WTC11 (cell line): ENCODE data around the gene POLD1. TPM values are rescaled to one million over a fixed set of nuclear protein-coding genes. Genes with fewer than 3 reads are reported as not detected.

Experiments
- ATAC-seq: fragments of 200-7000 bp; cut with Tn5 transposase; 2 replicates; pipeline ENCODE4 v1.10.0; 2021; ENCODE audit warnings: mild to moderate bottlenecking, moderate library complexity
- CTCF ChIA-PET: fragments of 300-600 bp; sonication (Branson Sonifier 250); formaldehyde crosslinking; loops from one replicate; lab custom pipeline; 2021; ENCODE audit warnings: antibody characterized with exemption; lab: Charles Lee
- POLR2A ChIA-PET: fragments of 350-600 bp; sonication (Branson Sonifier 250); formaldehyde crosslinking; loops from one replicate; lab custom pipeline; 2021; ENCODE audit warnings: antibody characterized with exemption; lab: Charles Lee
- DNase-seq: peaks from one replicate; pipeline ENCODE4 v3.0.0; 2021; ENCODE audit warnings: low spot score
- H3K27ac Mint-ChIP-seq: 2 replicates; pipeline ENCODE4 v1.8.0; 2021; ENCODE audit warnings: mixed read lengths
- H3K27me3 Mint-ChIP-seq: 2 replicates; pipeline ENCODE4 v1.8.0; 2021; ENCODE audit warnings: low read depth, mild to moderate bottlenecking, moderate library complexity, mixed read lengths
- H3K36me3 Mint-ChIP-seq: 2 replicates; pipeline ENCODE4 v1.8.0; 2021; ENCODE audit warnings: mixed read lengths
- H3K4me1 Mint-ChIP-seq: 2 replicates; pipeline ENCODE4 v1.8.0; 2022; ENCODE audit warnings: mixed read lengths
- H3K4me3 Mint-ChIP-seq: 2 replicates; pipeline ENCODE4 v1.8.0; 2021; ENCODE audit warnings: mild to moderate bottlenecking, moderate library complexity, mixed read lengths
- H3K9me3 Mint-ChIP-seq: 2 replicates; pipeline ENCODE4 v1.8.0; 2021; ENCODE audit warnings: mixed read lengths
- ATF1 ChIP-seq: sonication (generic); formaldehyde crosslinking; IDR thresholded peaks from 2 replicates; pipeline ENCODE4 v1.8.1; 2023; ENCODE audit warnings: mild to moderate bottlenecking, moderate library complexity, missing genetic modification reagents
- ATF6 ChIP-seq: sonication (generic); formaldehyde crosslinking; IDR thresholded peaks from 2 replicates; pipeline ENCODE4 v1.8.1; 2023; ENCODE audit warnings: mild to moderate bottlenecking, missing genetic modification reagents
- E2F4 ChIP-seq: sonication (generic); formaldehyde crosslinking; IDR thresholded peaks from 2 replicates; pipeline ENCODE4 v1.8.1; 2022; ENCODE audit warnings: low read depth, mild to moderate bottlenecking, moderate library complexity, missing genetic modification reagents, borderline replicate concordance
- HMGA2 ChIP-seq: fragments of 250-450 bp; sonication (Bioruptor Pico); IDR thresholded peaks from 2 replicates; pipeline ENCODE4 v1.4.0; 2021; ENCODE audit warnings: mild to moderate bottlenecking, moderate library complexity
- NFE2L1 ChIP-seq: sonication (generic); formaldehyde crosslinking; IDR thresholded peaks from 2 replicates; pipeline ENCODE4 v1.8.1; 2023; ENCODE audit warnings: missing genetic modification reagents
- SMAD3 ChIP-seq: sonication (generic); formaldehyde crosslinking; IDR thresholded peaks from 2 replicates; pipeline ENCODE4 v1.8.0; 2022; ENCODE audit warnings: missing genetic modification reagents, mild to moderate bottlenecking, borderline replicate concordance
- SMAD4 ChIP-seq: sonication (generic); formaldehyde crosslinking; IDR thresholded peaks from 2 replicates; pipeline ENCODE4 v1.8.0; 2022; ENCODE audit warnings: mild to moderate bottlenecking, missing genetic modification reagents
- SOX15 ChIP-seq: fragments of 250-450 bp; sonication (Bioruptor Pico); IDR thresholded peaks from 2 replicates; pipeline ENCODE4 v1.9.0; 2021; ENCODE audit warnings: mild to moderate bottlenecking
- STAT6 ChIP-seq: sonication (generic); formaldehyde crosslinking; conservative IDR thresholded peaks from 2 replicates; pipeline ENCODE4 v1.8.1; 2023; ENCODE audit warnings: mild to moderate bottlenecking, low read depth, missing genetic modification reagents, moderate library complexity
- TEAD4 ChIP-seq: sonication (generic); formaldehyde crosslinking; IDR thresholded peaks from 2 replicates; pipeline ENCODE4 v1.8.0; 2022; ENCODE audit warnings: mild to moderate bottlenecking, missing genetic modification reagents
- TP53 ChIP-seq: sonication (generic); formaldehyde crosslinking; IDR thresholded peaks from 2 replicates; pipeline ENCODE4 v1.8.1; 2023; ENCODE audit warnings: mild to moderate bottlenecking, missing genetic modification reagents
- ZNF219 ChIP-seq: sonication (generic); formaldehyde crosslinking; IDR thresholded peaks from 2 replicates; pipeline ENCODE4 v1.8.0; 2023; ENCODE audit warnings: missing genetic modification reagents, mild to moderate bottlenecking, borderline replicate concordance
- ZNF232 ChIP-seq: sonication (generic); formaldehyde crosslinking; IDR thresholded peaks from 2 replicates; pipeline ENCODE4 v1.8.0; 2022; ENCODE audit warnings: mild to moderate bottlenecking, missing genetic modification reagents
- ZNF263 ChIP-seq: sonication (generic); formaldehyde crosslinking; IDR thresholded peaks from 2 replicates; pipeline ENCODE4 v1.8.1; 2022; ENCODE audit warnings: low read depth, mild to moderate bottlenecking, moderate library complexity, missing genetic modification reagents
- ZNF281 ChIP-seq: sonication (generic); formaldehyde crosslinking; IDR thresholded peaks from 2 replicates; pipeline ENCODE4 v1.8.0; 2023; ENCODE audit warnings: mild to moderate bottlenecking, missing genetic modification reagents
- ZNF671 ChIP-seq: fragments of 250-450 bp; sonication (Bioruptor Pico); IDR thresholded peaks from 2 replicates; pipeline ENCODE4 v1.8.0; 2021; ENCODE audit warnings: mild to moderate bottlenecking
- total RNA-seq: library from RNA; stranded (reverse); gene quantifications from 3 replicates; pipeline ENCODE4 v1.2.3, GENCODE V29; 2021
- TF ChIP-seq, protein P1 (sequence below): sonication (generic); formaldehyde crosslinking; IDR thresholded peaks from 2 replicates; pipeline ENCODE4 v1.8.1; 2023; ENCODE audit warnings: mild to moderate bottlenecking, missing genetic modification reagents, borderline replicate concordance
- TF ChIP-seq, protein P2 (sequence below): fragments of 250-450 bp; sonication (Bioruptor Pico); IDR thresholded peaks from 2 replicates; pipeline ENCODE4 v1.9.0; 2021; ENCODE audit warnings: mild to moderate bottlenecking, borderline replicate concordance

Gene POLD1
- total RNA-seq, 1 experiment from 2014 or later: 163 TPM

- peaks cover 27% of the 10 kb centered on the region for H3K36me3 Mint-ChIP-seq
- DNase-seq: no peak
- no peak for TF ChIP-seq ZNF671 (CRISPR knock-in tag)
- no peak for TF ChIP-seq HMGA2
- TF ChIP-seq ATF1 (CRISPR knock-in tag): no peak
- no peak for TF ChIP-seq NFE2L1 (CRISPR knock-in tag)
- no peak for TF ChIP-seq ZNF263 (CRISPR knock-in tag)
- TF ChIP-seq, protein P1, sequence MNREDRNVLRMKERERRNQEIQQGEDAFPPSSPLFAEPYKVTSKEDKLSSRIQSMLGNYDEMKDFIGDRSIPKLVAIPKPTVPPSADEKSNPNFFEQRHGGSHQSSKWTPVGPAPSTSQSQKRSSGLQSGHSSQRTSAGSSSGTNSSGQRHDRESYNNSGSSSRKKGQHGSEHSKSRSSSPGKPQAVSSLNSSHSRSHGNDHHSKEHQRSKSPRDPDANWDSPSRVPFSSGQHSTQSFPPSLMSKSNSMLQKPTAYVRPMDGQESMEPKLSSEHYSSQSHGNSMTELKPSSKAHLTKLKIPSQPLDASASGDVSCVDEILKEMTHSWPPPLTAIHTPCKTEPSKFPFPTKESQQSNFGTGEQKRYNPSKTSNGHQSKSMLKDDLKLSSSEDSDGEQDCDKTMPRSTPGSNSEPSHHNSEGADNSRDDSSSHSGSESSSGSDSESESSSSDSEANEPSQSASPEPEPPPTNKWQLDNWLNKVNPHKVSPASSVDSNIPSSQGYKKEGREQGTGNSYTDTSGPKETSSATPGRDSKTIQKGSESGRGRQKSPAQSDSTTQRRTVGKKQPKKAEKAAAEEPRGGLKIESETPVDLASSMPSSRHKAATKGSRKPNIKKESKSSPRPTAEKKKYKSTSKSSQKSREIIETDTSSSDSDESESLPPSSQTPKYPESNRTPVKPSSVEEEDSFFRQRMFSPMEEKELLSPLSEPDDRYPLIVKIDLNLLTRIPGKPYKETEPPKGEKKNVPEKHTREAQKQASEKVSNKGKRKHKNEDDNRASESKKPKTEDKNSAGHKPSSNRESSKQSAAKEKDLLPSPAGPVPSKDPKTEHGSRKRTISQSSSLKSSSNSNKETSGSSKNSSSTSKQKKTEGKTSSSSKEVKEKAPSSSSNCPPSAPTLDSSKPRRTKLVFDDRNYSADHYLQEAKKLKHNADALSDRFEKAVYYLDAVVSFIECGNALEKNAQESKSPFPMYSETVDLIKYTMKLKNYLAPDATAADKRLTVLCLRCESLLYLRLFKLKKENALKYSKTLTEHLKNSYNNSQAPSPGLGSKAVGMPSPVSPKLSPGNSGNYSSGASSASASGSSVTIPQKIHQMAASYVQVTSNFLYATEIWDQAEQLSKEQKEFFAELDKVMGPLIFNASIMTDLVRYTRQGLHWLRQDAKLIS: no peak
- TF ChIP-seq ATF6 (CRISPR knock-in tag): no peak
- no peak for TF ChIP-seq E2F4
- TF ChIP-seq ZNF232 (CRISPR knock-in tag): no peak
- TF ChIP-seq, protein P2, sequence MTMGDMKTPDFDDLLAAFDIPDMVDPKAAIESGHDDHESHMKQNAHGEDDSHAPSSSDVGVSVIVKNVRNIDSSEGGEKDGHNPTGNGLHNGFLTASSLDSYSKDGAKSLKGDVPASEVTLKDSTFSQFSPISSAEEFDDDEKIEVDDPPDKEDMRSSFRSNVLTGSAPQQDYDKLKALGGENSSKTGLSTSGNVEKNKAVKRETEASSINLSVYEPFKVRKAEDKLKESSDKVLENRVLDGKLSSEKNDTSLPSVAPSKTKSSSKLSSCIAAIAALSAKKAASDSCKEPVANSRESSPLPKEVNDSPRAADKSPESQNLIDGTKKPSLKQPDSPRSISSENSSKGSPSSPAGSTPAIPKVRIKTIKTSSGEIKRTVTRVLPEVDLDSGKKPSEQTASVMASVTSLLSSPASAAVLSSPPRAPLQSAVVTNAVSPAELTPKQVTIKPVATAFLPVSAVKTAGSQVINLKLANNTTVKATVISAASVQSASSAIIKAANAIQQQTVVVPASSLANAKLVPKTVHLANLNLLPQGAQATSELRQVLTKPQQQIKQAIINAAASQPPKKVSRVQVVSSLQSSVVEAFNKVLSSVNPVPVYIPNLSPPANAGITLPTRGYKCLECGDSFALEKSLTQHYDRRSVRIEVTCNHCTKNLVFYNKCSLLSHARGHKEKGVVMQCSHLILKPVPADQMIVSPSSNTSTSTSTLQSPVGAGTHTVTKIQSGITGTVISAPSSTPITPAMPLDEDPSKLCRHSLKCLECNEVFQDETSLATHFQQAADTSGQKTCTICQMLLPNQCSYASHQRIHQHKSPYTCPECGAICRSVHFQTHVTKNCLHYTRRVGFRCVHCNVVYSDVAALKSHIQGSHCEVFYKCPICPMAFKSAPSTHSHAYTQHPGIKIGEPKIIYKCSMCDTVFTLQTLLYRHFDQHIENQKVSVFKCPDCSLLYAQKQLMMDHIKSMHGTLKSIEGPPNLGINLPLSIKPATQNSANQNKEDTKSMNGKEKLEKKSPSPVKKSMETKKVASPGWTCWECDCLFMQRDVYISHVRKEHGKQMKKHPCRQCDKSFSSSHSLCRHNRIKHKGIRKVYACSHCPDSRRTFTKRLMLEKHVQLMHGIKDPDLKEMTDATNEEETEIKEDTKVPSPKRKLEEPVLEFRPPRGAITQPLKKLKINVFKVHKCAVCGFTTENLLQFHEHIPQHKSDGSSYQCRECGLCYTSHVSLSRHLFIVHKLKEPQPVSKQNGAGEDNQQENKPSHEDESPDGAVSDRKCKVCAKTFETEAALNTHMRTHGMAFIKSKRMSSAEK (CRISPR knock-in tag): no peak
- TF ChIP-seq ZNF219 (CRISPR knock-in tag): no peak
- TF ChIP-seq SMAD4 (CRISPR knock-in tag): no peak
- TF ChIP-seq ZNF281 (CRISPR knock-in tag): no peak
- no peak for TF ChIP-seq TP53
- TF ChIP-seq STAT6 (CRISPR knock-in tag): no peak
- no peak for TF ChIP-seq SMAD3 (CRISPR knock-in tag)
- TF ChIP-seq TEAD4 (CRISPR knock-in tag): no peak
- no peak for TF ChIP-seq SOX15
- no peak for ATAC-seq
- H3K27ac Mint-ChIP-seq: no peak overlapping the region; the same call in 1 of the 2 replicates
- no peaks in the 10 kb centered on the region; the same call in none of the 2 replicates for H3K27me3 Mint-ChIP-seq
- CTCF ChIA-PET: interaction anchor here (0.5 to 3.5 kb wide), 7 partner anchors 9 to 118 kb away, joined by 3 to 20 read pairs (median 3); no protein-coding TSS in a partner anchor
- POLR2A ChIA-PET: interaction anchor here (0.7 to 1.0 kb wide), 2 partner anchors 8 to 49 kb away, joined by 3 to 4 read pairs; partner anchors contain the start of gene KCNC3
- no peak overlapping the region for H3K4me3 Mint-ChIP-seq
- no peaks in the 10 kb centered on the region for H3K9me3 Mint-ChIP-seq
- H3K4me1 Mint-ChIP-seq: peaks cover 3% of the 10 kb centered on the region; the same call in 1 of the 2 replicates
Measured at GRCh38 chr19:50377517-50377916, 6.6 kb upstream of the POLD1 start.
